T1000 (cell line): ENCODE measurements around the gene UBXN6.

Experiments
- DNase-seq: peaks from one replicate; lab custom pipeline; 2025; ENCODE audit warnings: mixed read lengths; lab: John Stamatoyannopoulos, UW

The UBXN6 gene

GRCh38 chr19:4439243-4439642 is 18.4 kb downstream of the UBXN6 start:
- no peak for DNase-seq

GRCh38 chr19:4437103-4437502 is 20.5 kb downstream of the UBXN6 start:
- no peak for DNase-seq

- DNase-seq = no peak
These were observed 21.4 kb downstream of the UBXN6 start for GRCh38 chr19:4436231-4436630.

- DNase-seq = no peak
These were observed 23.2 kb downstream of the UBXN6 start for GRCh38 chr19:4434391-4434790.

- no peak for DNase-seq
These were observed 24.6 kb downstream of the UBXN6 start for GRCh38 chr19:4432918-4433506.

- no peak for DNase-seq
These were observed 25.6 kb downstream of the UBXN6 start for GRCh38 chr19:4431808-4432674.

GRCh38 chr19:4431296-4431695 is 26.3 kb downstream of the UBXN6 start:
- DNase-seq = no peak

GRCh38 chr19:4430760-4431159 is 26.8 kb downstream of the UBXN6 start:
- DNase-seq = no peak

GRCh38 chr19:4429771-4430171 is 27.8 kb downstream of the UBXN6 start:
- no peak for DNase-seq

GRCh38 chr19:4429256-4429655 is 28.3 kb downstream of the UBXN6 start:
- DNase-seq = no peak

- DNase-seq = no peak
These were observed 29.1 kb downstream of the UBXN6 start for GRCh38 chr19:4428326-4428975.

- peak; percentile 49 for DNase-seq
These were observed 32.1 kb downstream of the UBXN6 start for GRCh38 chr19:4425537-4425936.

GRCh38 chr19:4423416-4424126 is 34.0 kb downstream of the UBXN6 start:
- no peak for DNase-seq

- no peak for DNase-seq
These were observed 41.3 kb downstream of the UBXN6 start for GRCh38 chr19:4416268-4416667.

- no peak for DNase-seq
These were observed 42.2 kb downstream of the UBXN6 start for GRCh38 chr19:4415352-4415751.

GRCh38 chr19:4414800-4415321 is 42.7 kb downstream of the UBXN6 start:
- no peak for DNase-seq

GRCh38 chr19:4414144-4414799 is 43.3 kb downstream of the UBXN6 start:
- no peak for DNase-seq

- DNase-seq = no peak
These were observed 44.0 kb downstream of the UBXN6 start for GRCh38 chr19:4413588-4413987.

GRCh38 chr19:4409123-4409933 is 48.3 kb downstream of the UBXN6 start:
- DNase-seq = no peak

- no peak for DNase-seq
These were observed 51.0 kb downstream of the UBXN6 start for GRCh38 chr19:4406626-4407025.

GRCh38 chr19:4405977-4406376 is 51.6 kb downstream of the UBXN6 start:
- no peak for DNase-seq
